ENCODE data around the gene WDR62.
"Not testable (repeated sequence)": the region's sequence is repeated elsewhere in the genome, so short reads cannot be mapped to it uniquely, and the experiment has no call there.

Gene WDR62

DNA sequence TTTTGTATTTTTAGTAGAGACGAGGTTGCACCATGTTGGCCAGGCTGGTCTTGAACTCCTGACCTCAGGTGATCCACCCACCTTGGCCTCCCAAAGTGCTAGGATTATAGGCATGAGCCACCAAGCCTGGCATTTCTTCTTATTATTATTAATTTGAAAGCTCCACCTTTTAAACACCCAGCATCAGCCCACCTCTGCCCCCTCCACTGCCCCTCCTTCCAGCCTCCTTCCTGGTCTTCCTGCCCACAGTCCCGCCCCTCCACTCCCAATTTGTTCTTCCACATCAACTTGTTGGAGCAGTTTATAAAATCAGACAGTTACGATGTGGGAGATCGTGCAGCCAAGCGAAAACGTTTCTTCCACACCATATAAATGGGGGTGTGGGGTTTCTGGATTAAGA lies 14.2 kb upstream of the WDR62 start:
- DNase-seq, result no peak

DNA sequence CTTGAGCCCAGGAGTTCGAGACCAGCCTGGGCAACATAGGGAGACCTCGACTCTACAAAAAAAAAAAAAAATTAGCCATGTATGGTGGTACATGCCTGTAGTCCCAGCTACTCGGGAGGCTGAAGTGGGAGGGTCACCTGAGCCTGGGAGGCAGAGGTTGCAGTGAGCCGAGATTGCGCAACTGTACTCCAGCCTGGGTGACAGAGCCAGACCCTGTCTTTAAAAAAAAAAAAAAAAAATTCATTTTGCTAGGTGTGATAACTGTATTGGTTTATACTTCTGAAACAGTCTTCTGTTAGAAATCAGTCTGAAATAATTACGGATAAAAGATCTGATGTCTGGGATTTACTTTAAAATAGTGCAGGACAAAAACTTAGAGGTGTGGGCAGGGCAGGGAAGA lies 13.6 kb upstream of the WDR62 start:
- DNase-seq, result not testable (repeated sequence)

DNA sequence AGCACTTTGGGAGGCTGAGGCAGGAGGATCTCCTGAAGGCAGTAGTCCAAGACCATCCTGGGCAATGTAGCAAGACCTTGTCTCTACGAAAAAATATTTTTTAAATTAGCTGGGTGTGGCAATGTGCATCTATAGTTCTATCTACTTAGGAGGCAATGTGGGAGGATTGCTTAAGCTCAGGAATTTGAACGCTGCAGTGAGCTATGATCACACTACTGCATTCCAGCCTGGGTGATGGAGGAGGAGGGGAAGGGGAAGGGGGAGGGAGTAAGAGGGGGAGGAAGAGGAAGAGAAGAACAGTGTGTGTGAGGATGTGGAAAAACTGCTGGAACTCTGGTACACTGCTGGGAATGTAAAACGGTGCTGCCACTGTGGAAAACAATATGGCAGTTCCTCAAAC lies 12.9 kb upstream of the WDR62 start:
- DNase-seq, result peak; percentile 93

DNA sequence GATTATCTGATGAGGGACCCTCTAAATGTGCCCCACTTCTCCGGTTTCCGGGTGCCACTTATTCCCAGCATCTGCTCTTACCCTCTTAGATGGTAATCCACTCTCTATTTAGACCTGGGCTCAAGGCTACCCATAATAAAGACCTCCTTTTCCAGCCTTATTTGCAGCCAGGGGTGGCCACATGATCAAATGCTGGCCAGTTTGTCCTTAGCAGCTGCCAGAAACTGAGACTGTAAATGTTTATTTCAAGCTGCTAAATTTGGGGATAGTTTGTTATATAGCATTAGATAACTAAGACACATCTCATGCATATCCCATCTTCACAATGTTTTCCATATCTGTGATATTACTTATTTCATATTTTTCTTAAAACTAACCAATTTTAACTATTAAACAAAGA lies 10.7 kb upstream of the WDR62 start:
- no peak for DNase-seq

DNA sequence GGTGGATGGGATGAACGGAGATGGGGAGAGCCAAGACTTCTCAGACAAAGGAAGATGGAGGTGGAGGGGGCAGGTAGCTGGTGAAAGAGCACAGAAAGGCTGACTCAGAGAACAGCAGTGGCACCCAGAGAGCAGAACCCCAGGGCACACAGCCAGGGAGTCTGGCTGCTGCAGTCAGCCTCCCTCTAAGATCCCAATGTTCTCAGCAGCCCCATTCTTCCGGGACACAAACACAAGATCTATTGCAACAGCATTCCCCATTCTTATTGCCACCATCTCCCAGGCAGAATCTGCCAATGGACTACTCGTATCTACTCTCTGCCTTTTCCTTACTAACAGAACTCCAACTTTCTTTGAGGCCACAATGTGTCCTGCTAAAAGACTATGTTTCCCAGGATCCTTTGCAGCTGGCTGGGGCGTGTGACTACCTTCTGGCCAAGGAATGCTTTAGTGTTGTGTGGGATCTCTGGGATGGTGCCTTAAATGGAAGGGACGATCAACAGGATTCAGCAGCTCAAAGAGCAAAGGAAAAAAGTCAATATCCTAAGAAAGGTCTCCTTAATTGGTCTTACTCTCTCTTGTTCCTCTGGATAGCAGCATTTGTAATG lies 8.2 kb upstream of the WDR62 start:
- no peak for DNase-seq

DNA sequence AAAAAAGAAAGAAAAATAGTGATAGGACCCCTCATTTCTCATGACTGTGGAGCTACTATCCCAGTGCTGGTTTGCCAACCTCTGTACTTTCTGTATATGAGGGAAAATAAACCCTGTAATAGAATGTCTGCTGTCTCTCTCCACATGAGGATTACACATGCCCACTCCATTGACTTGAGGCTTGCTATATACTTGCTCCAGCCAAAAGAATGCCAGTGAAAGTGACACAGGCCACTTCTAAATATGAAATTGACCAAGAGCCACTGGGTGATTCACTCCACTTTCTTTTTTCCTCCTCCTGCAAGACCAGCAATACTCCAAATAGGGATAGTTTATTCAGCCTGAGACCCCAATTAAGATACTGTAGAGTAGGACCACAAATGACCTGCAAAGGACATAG lies 6.9 kb upstream of the WDR62 start:
- no peak for DNase-seq

DNA sequence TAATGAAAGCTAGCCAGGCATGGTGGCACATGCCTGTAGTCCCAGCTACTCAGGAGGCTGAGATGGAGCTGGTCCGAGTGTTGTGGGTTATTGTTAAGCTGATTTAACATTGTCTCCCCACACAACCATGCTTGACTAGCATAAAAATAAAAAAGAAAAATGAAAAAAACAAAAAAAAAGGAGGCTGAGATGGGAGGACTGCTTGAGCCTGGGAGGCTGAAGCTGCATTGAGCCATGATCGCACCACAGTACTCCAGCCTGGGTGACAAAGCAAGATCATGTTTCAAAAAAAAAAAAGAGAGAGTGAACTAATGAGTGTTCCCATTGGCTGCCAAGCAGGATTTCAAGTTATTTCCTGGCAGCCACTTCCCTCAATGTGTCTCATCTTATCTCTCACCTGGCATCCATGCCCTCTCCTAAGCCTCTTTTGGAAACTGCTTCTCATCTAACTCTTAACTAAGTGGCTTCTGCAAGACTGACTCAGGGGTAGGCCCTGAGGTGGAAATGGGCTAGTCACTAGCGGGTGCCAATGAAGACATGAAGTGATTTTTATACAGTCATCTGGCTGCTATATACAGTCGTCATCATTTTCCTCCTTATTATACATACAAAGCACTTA lies 5.5 kb upstream of the WDR62 start:
- no peak for DNase-seq

DNA sequence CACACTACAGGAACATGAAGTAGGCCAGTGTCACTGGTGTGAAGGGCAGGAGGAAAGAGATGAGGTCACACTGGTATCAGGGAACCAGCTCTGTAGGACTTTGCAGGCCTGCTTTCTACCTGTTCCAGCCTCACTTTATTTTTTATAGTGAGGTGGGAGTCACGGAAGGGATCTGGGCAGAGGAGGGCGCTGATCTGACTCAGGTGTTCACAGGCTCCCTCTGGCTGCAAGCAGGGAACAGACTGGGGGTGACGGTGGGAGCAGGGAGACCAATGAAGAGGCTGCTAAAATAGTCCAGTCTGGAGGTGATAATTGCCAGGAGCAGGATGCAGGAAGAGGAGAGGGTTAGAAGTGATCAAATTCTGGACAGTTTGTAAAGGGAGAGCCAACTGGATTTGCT lies 3.5 kb upstream of the WDR62 start:
- no peak for DNase-seq

DNA sequence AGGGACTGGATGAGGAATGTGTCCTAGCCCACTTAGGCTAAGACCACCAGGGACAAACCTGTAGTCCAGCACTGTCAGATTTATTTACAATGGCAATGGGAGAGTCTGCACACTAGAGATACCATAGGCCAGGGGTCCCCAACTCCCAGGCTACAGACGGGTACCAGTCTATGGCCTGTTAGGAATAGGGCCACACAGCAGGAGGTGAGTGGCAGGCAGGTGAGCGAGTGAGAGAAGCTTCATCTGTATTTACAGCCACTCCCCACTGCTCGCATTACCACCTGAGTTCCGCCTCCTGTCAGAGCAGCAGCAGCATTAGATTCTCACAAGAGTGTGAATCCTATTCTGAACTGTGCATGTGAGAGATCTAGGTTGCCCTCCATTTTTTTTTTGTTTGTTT lies 3.1 kb upstream of the WDR62 start:
- no peak for DNase-seq

DNA sequence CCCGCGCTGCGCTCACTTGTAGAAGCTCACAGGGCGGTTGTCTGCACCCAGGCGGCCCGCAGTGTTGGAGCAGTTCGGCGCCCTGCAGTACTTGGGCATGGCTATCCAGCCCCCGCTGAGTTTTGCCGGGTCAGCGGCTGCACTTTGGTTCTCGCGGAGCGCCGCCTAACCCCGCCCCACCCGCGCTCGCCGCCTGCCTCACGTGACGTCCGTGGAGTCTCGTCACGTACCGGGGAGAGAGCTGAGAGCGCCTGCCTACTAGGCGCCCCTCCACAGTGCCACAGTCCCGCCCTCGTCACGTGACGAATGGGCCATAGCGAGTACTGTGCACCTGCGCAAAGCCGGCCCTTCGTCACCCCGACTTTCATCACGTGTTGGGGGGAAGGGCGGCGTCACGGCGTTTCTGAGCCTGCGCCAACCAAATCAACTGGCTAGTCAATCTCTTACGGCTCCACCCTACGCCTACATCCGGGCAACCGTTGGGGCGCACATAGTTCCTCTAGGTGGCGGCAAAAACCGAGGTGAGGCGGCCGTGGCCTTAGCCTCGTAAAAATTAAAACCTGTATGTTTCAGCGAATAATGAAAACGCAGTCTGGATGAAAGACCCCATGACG lies 471 bp upstream of the WDR62 start, which contains the start of gene THAP8:
Gene THAP8 (minus strand): TSS at position 167 of the 614 bp plus-strand sequence. CDS start 68 bp downstream, at position 99.
- peak; percentile 99 for DNase-seq

DNA sequence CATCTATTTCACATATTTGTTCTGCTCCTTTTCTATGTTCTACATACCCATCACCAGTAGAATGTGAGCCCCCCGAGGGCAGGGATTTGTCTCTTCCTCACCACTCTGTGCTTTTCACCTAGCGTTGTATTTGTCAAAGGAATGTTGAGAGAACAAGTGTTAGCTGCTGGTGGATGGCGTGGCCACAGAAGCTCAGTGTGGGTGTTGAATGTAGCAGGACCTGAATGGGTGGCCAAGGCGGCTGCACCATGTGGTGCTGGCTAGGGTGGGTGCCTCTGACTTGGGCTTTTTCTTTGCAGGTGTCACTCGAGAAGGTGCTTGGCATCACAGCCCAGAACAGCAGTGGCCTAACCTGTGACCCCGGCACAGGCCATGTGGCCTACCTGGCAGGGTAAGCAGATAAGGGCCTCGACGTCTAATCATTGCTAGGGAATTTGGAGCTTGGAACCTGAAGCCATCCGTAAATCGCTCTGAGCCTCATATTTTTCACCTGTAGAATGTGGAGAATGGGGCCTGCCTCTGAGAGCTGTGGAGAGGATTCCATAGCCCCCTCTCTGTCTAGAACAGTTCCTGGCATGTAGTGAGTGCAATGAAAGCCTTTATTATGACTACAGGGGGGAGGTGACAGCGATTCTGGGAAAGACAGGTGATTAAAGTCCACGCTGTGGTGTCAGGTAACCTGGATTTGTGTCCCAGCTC lies 3.9 kb downstream of the WDR62 start:
- DNase-seq, result no peak

DNA sequence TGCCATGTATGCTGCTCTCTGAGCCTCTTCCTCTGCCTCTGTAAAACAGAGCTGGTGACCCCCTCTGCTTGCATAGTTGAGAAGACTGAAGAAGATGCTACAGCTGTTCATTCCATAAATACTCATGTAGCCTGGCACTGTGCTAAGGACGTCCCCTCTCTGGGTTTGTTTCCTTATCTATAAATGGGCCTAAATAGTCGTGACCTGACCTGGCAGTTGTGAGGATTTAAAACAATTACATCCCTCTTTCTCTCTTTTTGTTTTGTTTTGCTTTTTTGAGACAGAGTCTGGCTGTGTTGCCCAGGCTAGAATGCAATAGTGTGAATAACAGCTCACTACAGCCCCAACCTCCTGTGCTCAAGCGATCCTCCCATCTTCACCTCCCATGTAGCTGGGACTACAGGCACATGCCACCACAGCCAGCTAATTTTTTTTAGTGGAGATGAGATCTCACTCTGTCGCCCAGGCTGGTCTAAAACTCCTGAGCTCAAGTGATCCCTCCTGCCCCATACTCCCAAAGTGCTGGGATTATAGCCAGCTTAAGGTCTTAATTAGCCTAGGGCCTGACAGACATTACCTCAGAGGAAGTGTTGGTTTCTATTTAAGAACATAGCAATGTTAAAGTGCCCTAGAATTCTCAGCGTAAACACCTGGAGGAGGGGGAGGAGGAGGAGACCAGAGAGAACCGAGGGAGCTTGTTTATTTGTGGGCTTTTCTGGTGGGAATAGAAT lies 4.6 kb downstream of the WDR62 start:
- no peak for DNase-seq

DNA sequence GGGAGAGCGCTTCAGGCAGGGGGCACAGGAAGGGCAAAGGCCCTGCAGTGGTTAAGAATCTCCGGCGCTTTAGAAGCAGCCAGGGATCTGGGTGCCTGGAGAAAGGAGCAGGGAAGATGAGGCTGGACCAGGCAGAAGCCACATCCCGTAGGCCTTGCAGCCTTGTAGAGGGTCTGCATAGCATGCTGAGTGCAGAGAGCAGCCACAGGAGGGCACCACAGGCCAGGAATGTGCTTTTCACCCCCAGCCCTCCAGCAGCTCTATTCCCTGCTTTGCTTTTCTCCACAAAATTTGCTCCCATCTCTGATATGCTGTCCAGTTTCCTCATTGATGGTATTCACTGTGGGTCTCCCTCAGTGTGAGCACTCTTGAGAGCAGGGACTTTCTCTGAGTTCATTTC lies 5.7 kb downstream of the WDR62 start:
- DNase-seq, result peak; percentile 54

DNA sequence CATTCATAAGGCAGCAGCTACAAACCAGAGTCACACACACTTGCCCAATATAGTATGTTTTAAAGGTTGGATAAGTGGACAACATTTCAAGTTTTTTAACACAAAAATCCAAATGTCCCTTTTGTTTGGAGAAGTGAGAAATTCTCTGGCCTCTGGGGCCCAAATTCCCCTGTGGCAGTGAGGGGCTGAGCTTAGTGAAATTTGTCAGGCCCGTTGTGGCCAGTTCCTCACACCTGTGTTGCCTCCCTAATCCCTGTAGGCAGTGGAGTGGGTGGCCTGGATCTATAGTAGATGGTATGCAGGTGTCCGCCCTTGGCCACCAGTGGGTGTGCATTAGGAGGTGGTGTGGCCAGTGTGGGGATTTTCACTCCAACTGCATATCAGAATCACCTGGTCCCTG lies 6.7 kb downstream of the WDR62 start:
- DNase-seq, result no peak

DNA sequence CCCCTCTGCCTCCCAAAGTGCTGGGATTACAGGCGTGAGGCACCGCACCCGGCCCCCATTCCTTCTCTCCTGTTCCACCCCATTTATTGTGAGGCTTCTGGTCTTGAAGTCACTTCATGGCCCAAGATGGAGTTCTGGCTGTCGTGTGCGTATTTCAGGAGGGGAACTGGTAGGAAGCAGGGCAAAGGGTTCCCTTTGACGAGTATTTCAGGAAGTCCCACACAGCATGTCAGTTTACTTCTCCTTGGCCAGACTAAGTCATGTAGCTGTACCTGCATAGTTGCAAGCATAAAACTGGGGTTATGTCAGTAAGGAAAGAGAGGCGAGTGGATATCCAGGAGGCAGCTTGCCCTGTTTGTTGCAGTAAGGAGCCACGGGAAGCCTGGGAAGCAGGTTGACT lies 10.1 kb downstream of the WDR62 start:
- DNase-seq, result no peak

DNA sequence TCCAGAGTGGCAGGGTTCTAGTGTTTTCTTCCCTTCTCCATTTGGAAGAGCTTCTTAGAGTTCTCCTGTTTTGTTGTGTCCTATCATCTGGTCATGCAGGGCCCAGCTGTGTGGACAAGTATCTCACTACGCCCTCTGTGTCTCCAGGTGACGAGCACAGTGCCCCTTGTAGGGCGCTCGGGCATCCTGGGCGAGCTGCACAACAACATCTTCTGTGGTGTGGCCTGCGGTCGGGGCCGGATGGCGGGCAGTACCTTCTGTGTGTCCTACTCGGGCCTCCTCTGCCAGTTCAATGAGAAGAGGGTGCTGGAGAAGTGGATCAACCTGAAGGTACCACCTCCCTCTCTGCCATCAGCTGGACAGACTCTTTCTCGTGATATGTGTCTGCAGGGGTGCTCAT lies 13.0 kb downstream of the WDR62 start:
- DNase-seq, result no peak

DNA sequence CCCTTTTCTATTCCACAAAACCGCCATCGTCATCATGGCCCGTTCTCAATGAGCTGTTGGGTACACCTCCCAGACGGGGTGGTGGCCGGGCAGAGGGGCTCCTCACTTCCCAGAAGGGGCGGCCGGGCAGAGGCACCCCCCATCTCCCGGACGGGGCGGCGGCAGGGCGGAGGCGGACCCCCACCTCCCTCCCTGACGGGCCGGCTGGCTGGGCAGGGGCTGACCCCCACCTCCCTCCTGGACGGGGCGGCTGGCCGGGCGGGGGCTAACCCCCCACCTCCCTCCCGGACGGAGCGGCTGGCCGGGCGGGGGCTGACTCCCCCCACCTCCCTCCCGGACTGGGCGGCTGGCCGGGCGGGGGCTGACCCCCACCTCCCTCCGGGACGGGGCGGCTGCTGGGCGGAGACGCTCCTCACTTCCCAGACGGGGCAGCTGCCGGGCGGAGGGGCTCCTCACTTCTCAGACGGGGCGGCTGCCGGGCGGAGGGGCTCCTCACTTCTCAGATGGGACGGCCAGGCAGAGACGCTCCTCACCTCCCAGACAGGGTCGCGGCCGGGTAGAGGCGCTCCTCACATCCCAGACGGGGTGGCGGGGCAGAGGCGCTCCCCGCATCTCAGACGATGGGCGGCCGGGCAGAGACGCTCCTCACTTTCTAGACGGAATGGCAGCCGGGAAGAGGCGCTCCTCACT lies 14.3 kb downstream of the WDR62 start:
- DNase-seq, result not testable (repeated sequence)

DNA sequence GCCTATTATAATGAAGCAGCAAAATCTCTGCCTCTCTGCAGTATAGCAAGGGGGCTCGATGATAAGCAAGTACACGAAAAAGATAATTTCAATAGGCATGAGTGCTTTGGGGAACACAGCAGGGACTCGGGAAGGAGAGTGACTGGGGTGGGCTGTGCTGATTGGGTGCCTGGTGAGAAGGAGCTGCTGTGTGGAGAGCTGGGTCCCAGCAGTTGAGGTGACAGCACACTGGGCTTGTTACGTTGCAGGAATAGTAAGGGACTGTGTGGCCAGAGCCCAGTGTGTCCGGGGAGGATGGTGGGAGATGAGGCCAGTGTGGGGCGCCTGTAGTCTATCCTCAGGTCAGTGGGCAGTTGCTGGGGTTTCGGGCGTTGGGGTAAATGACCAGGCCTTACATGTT lies 17.4 kb downstream of the WDR62 start:
- DNase-seq, result no peak

DNA sequence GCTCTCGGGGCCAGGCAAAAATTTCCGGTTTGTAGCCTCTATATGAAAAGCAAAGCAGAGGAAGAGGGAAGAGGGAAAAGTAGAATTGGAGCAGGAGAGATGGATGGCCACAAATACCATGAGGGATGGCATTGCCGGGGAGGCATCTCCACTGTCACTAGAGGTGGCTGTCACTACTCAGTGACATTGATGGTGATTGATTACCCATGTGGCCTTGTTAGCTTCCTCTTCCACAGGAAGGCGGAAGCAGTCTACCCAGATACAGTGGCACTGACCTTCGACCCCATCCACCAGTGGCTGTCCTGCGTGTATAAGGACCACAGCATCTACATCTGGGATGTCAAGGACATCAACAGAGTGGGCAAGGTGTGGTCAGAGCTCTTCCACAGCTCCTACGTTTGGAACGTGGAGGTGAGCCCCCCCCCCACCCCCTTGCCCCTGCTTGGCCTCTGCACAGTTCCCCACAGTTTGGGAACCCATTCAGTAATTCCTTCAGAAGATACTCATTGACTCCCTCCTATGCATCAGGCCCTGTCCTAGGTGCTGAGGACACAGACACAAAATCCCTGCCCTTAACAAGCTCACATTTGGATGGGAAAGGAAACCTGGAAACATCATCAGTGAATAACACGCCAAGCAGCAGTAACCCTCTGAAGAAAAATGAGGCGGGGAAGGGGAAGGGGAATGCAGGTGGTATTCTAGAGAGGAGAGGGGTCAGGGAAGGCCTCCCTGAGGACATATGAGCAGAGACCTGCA lies 18.6 kb downstream of the WDR62 start:
- DNase-seq, result no peak

DNA sequence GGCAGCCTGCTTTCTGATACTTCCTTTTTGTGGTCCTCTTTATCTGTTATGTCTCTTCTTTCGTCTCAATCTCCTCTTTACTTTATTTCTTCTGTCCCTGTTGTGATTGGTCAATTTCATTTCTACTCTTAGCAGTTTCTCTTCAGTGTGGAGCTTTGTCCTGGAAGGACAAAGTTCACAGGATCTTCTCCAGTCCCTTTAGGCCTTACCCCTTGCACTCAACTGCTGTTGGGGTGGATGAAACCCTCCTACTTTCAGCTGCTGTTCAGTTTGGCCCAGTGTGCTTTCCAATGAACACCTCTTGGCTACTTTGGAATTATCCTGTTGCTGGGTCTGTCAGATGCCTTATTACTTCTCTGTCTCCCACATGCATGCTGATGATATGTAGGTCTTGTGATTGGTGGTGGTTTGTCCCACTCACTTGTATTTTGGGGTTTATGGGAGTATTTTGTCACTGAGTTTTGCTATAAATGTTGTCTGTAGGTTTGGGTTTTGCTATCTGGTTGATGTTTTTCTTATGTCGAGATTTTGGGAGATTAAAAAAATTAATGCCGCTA lies 24.8 kb downstream of the WDR62 start:
- DNase-seq, result no peak

DNA sequence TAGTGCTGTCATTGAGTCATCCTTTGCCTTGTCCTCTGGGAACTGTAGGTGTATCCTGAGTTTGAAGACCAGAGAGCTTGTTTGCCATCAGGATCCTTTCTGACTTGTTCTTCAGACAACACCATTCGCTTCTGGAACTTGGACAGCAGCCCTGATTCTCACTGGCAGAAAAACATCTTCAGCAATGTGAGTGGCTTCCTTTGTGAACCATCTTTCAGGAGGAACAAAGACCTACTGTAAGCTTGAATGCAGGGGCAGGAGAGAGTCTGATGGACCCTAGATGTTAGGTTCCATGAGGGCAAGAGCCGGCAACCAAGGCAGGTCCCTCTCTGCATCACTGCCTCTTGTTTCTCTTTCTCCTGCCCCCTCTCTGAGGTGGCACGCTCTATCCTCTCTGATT lies 26.7 kb downstream of the WDR62 start:
- no peak for DNase-seq

DNA sequence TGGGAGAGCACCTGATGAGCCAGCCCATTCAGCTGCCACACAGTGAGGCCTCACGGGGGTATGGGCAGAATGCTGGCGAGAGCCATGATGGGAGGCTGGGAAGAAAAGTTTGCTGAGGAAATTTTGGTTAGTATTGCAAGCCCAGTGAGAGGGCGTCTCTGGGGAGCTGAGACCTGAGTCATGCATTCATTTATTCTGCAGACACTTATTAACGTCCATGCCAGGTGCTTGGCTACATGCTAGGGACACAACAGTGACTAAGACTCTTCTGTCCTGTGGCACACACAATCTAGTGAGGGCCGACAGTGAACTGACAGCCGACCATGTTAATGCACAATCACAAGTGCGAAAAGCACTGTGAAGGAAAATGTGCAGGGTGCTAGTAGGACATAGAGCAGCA lies 27.2 kb downstream of the WDR62 start:
- peak; percentile 12 for DNase-seq

All from fibroblast of upper back skin (primary cell).